AG09309 (cell line): ENCODE data around the gene RNASEH2A.

Experiments
- DNase-seq: peaks from one replicate; pipeline ENCODE4 v3.0.0-alpha.2; 2010; ENCODE audit warnings: low read depth
- H3K4me3 ChIP-seq: 2 replicates; pipeline ENCODE4 v1.5.1; 2011; ENCODE audit warnings: mild to moderate bottlenecking, low read depth, low read length, moderate library complexity; ENCODE audit not compliant: control insufficient read depth
- TF ChIP-seq, protein P1 (sequence below): IDR thresholded peaks from 2 replicates; pipeline ENCODE4 v1.5.1; 2011; ENCODE audit warnings: mild to moderate bottlenecking, low read depth, low read length, inconsistent platforms; ENCODE audit not compliant: insufficient read depth, control insufficient read depth; ENCODE audit errors: missing control alignments

RNASEH2A gene

DNA sequence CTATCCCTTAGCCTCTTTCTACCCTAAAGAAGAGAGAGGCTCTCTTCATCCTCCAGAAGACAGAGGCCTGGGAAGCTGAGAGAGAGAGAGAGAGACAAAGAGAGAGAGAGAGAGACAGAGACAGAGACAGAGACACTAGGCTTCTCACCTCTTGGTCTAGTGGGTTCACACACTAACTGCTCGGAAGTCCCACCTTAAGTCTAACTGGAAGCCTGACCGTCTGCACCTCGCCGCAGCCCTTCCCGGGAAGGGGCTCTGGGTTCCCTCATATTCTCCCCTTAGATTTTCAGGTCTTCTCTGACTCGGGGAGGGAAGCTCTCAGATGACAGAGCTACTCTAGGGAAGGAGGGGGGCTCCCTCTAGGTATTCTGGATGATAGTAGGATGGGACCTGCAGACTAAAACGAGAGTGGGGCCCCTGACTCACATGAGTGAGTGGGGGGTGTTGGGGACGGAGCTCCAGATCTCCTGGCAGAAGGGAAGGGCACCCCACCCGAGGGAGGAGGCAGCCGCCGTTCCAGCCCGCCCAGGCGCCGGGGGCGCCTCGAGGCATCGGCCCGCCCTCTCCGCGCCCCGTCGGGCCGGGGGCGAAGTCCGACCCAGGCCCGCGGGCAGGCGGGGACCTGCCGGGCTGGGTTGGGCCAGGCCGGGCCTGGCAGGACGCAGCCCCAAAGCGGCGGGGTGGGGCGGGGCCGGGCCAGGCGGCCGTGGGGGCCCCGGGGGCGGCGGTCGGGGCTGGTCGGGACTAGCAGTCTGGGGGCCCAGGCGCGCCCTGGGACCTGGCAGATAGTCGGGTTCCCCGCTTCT, 17.1 kb upstream of the RNASEH2A start:
- DNase-seq: no peak
- H3K4me3 ChIP-seq: peak overlapping the region; percentile 94
- TF ChIP-seq, protein P1, sequence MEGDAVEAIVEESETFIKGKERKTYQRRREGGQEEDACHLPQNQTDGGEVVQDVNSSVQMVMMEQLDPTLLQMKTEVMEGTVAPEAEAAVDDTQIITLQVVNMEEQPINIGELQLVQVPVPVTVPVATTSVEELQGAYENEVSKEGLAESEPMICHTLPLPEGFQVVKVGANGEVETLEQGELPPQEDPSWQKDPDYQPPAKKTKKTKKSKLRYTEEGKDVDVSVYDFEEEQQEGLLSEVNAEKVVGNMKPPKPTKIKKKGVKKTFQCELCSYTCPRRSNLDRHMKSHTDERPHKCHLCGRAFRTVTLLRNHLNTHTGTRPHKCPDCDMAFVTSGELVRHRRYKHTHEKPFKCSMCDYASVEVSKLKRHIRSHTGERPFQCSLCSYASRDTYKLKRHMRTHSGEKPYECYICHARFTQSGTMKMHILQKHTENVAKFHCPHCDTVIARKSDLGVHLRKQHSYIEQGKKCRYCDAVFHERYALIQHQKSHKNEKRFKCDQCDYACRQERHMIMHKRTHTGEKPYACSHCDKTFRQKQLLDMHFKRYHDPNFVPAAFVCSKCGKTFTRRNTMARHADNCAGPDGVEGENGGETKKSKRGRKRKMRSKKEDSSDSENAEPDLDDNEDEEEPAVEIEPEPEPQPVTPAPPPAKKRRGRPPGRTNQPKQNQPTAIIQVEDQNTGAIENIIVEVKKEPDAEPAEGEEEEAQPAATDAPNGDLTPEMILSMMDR: no peak

DNA sequence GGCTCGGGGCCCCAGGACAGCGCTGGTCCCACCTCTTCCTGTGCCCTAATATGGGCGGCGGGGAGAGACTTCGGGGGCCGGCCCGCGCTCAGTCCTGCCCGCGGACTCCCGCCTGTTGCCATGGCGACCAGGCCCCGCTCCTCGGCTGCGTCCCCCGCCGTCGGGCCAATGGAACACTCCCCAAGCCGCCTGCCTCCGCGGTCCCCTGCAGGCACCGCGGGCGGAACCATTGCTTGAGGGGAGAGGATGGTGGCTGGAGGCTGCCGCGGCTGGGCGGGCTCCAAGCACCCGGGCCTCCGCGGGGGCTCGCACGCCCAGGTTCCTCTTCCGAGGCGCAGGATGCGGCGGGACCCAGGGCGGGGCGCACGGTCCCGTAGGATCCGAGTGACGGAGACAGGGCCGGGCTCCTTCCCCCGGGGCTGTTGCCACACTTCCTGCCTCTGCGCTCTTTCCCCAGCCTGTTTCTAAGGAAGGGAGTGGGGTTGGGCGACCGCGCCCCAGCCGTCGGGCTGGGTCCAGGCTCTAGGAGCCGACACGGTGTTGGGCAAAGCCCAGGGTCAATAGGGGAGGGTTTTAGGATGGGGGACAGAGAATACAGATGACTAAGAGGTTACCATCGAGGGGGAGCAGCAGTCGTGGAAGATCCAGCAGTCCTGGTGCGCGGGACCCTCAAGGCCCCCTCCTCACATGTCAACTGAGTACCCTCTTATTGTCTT, 16.3 kb upstream of the RNASEH2A start:
- DNase-seq: peak; percentile 90
- TF ChIP-seq, protein P1: no peak
- peak overlapping the region; percentile 94 for H3K4me3 ChIP-seq

DNA sequence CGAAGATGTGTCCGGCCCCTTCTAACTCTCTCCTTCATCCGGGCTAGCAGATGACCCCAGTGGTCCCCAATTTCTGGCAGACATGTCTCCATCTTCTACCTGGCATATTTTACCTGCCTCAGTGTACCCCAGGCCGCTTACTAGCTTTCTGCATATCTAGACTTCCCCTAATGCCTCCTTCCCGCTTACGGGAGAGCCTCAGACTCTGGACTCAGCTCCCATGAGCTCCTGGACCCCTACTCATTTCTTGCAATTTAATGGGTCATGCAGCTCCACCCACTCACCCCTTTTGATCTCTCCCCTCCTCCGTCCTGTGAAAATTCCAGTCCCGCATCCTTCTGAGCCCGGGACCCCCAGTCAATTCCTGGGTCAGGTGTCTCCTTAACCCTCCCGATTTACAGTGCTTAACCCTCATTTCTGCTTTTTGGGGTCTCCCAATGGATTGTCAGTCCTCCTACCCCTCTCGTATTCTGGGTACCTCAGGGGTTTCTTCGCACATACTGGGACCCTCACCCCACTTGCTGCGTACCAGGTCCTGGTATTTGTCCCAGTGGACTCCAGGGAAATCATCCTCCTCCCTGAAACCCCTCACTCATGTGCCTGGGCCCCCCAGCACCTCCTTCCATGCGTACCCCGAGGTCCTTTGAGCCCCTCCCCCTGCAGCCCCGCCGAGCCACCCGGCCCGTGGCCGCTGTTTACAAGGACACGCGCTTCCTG, 15.6 kb upstream of the RNASEH2A start:
- peak overlapping the region; percentile 94 for H3K4me3 ChIP-seq
- TF ChIP-seq, protein P1: no peak
- DNase-seq: no peak

DNA sequence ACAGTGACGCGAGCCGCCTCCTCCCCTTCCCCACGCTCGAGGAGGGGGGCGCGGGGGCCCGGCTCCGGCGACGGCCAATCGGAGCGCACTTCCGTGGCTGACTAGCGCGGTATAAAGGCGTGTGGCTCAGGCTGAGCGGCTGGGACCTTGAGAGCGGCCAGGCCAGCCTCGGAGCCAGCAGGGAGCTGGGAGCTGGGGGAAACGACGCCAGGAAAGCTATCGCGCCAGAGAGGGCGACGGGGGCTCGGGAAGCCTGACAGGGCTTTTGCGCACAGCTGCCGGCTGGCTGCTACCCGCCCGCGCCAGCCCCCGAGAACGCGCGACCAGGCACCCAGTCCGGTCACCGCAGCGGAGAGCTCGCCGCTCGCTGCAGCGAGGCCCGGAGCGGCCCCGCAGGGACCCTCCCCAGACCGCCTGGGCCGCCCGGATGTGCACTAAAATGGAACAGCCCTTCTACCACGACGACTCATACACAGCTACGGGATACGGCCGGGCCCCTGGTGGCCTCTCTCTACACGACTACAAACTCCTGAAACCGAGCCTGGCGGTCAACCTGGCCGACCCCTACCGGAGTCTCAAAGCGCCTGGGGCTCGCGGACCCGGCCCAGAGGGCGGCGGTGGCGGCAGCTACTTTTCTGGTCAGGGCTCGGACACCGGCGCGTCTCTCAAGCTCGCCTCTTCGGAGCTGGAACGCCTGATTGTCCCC, 14.9 kb upstream of the RNASEH2A start, which contains the start of gene JUNB:
JUNB (plus strand) TSS at position 142 of the 706 bp plus-strand sequence; CDS start at position 428, 286 bp downstream.
- peak; percentile 90 for DNase-seq
- TF ChIP-seq, protein P1: no peak
- peak within 1 kb of the TSS; percentile 94 for H3K4me3 ChIP-seq

DNA sequence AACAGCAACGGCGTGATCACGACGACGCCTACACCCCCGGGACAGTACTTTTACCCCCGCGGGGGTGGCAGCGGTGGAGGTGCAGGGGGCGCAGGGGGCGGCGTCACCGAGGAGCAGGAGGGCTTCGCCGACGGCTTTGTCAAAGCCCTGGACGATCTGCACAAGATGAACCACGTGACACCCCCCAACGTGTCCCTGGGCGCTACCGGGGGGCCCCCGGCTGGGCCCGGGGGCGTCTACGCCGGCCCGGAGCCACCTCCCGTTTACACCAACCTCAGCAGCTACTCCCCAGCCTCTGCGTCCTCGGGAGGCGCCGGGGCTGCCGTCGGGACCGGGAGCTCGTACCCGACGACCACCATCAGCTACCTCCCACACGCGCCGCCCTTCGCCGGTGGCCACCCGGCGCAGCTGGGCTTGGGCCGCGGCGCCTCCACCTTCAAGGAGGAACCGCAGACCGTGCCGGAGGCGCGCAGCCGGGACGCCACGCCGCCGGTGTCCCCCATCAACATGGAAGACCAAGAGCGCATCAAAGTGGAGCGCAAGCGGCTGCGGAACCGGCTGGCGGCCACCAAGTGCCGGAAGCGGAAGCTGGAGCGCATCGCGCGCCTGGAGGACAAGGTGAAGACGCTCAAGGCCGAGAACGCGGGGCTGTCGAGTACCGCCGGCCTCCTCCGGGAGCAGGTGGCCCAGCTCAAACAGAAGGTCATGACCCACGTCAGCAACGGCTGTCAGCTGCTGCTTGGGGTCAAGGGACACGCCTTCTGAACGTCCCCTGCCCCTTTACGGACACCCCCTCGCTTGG, 14.1 kb upstream of the RNASEH2A start:
- TF ChIP-seq, protein P1: no peak
- no peak for DNase-seq
- H3K4me3 ChIP-seq: peak overlapping the region; percentile 94
